ENCODE data around the gene UVRAG.

DNA sequence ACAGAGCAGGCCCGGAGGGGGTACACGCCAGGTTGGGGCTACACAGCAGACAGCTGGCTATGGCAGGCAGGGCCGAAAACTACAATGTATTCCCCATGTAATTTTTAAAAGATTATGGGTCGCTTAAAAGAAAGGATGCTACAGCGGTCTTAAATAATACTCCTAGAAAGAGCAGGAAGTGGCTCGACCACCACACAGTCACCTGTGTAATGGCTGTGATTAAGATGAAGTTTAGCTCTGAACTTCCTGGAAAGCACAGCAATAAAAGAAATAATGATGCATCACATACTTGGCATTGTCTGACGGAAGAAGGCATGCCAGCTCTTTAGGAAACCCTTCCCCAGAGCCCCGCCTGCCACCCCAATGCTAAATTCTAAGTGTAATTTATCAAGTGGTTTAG lies 358.7 kb downstream of the UVRAG start:
- TF ChIP-seq EZH2 (IDR thresholded peaks at IDR 0.05) (no peak), POLR2AphosphoS5 (IDR thresholded peaks at IDR 0.05; ENCODE audit: borderline replicate concordance, low read depth, low read length) (no peak)
